ENCODE measurements around the gene TMIGD3. TPM values are rescaled to one million over a fixed set of nuclear protein-coding genes. Genes with fewer than 3 reads are reported as not detected.
A peak's percentile ranks its signal among the peaks of the same experiment; 100 is the strongest.

Gene TMIGD3
- total RNA-seq, 4 donors from 2014 or later = 1.7 to 2.6 (median 2.3) TPM

GRCh38 chr1:111454859-111455641 lies 48.4 kb downstream of the TMIGD3 start:
- TF ChIP-seq EP300 (IDR thresholded peaks at IDR 0.05) = no peak
- no peak for TF ChIP-seq CTCF (IDR thresholded peaks at IDR 0.05)
- TF ChIP-seq POLR2AphosphoS5 (IDR thresholded peaks at IDR 0.05) = no peak
- TF ChIP-seq POLR2A (IDR thresholded peaks at IDR 0.05; ENCODE audit: low read depth) = no peak
- Histone ChIP-seq H3K9me3 (no peaks in the 10 kb centered on the region), H3K4me1 (peaks cover 39 to 55% (median 53%) of the 10 kb centered on the region in 4 donors), H3K4me3 (no peak overlapping the region), H3K36me3 (peaks cover 25 to 65% (median 57%) of the 10 kb centered on the region in 4 donors), H3K27ac (replicated peaks in 1 of 4) (no peak overlapping the region), H3K27me3 (no peaks in the 10 kb centered on the region)
- no peak for DNase-seq (ENCODE audit: extremely low spot score)
- intact Hi-C loops (cut with DNase I) = no loop called here
- 63% methylated on average over 5 of the region's 5 CpGs for WGBS

- Histone ChIP-seq H3K9me3 (no peaks in the 10 kb centered on the region), H3K36me3 (peaks cover 13 to 52% (median 43%) of the 10 kb centered on the region in 4 donors), H3K27me3 (no peaks in the 10 kb centered on the region), H3K27ac (replicated peaks in 1 of 4) (no peak overlapping the region), H3K4me1 (peaks cover 41 to 58% (median 57%) of the 10 kb centered on the region in 4 donors), H3K4me3 (no peak overlapping the region)
- WGBS = 92% methylated on average over 3 of the region's 3 CpGs
- intact Hi-C loops (cut with DNase I) = no loop called here
- DNase-seq (ENCODE audit: extremely low spot score) = no peak
- no peak for TF ChIP-seq EP300 (IDR thresholded peaks at IDR 0.05)
- TF ChIP-seq POLR2A (IDR thresholded peaks at IDR 0.05; ENCODE audit: low read depth) = no peak
- TF ChIP-seq CTCF (IDR thresholded peaks at IDR 0.05) = no peak
- no peak for TF ChIP-seq POLR2AphosphoS5 (IDR thresholded peaks at IDR 0.05)
These were observed 49.7 kb downstream of the TMIGD3 start for GRCh38 chr1:111453706-111454105.

- peaks cover 3 to 40% (median 32%) of the 10 kb centered on the region in 4 donors for H3K36me3 ChIP-seq
- intact Hi-C loops (cut with DNase I) = no loop called here
- no peak overlapping the region for H3K4me3 ChIP-seq
- no peak for DNase-seq (ENCODE audit: extremely low spot score)
- H3K27ac ChIP-seq (replicated peaks in 1 of 4) = no peak overlapping the region
- 83% methylated on average over 3 of the region's 3 CpGs for WGBS
- no peaks in the 10 kb centered on the region for H3K9me3 ChIP-seq
- H3K4me1 ChIP-seq = peaks cover 46 to 69% (median 67%) of the 10 kb centered on the region in 4 donors
- no peak for TF ChIP-seq POLR2AphosphoS5 (IDR thresholded peaks at IDR 0.05)
- no peaks in the 10 kb centered on the region for H3K27me3 ChIP-seq
These were observed 50.9 kb downstream of the TMIGD3 start for GRCh38 chr1:111452581-111452980.

GRCh38 chr1:111450185-111450584 lies 53.2 kb downstream of the TMIGD3 start:
- 54% methylated on average over 3 of the region's 3 CpGs for WGBS
- Histone ChIP-seq H3K36me3 (peaks cover 5 to 40% (median 28%) of the 10 kb centered on the region in 4 donors), H3K4me1 (peaks cover 51 to 78% (median 69%) of the 10 kb centered on the region in 4 donors)

More at GRCh38 chr1:111450185-111450584, 53.2 kb downstream of the TMIGD3 start:
- TF ChIP-seq POLR2A (IDR thresholded peaks at IDR 0.05; ENCODE audit: low read depth) (no peak), CTCF (IDR thresholded peaks at IDR 0.05) (no peak), EP300 (IDR thresholded peaks at IDR 0.05) (no peak)
- Histone ChIP-seq H3K4me3 (peak overlapping the region; percentile 60 to 91 (median 88)), H3K27ac (replicated peaks in 1 of 4) (peak overlapping the region in 3 of 4 donors; percentile 85 to 91 (median 89)), H3K9me3 (no peaks in the 10 kb centered on the region), H3K27me3 (no peaks in the 10 kb centered on the region)
- intact Hi-C loops (cut with DNase I) = no loop called here
- DNase-seq (ENCODE audit: extremely low spot score) = no peak
